Measurements from ENCODE around the gene ANKRD12.

The ANKRD12 gene

GRCh38 chr18:9101730-9102507 lies 34.7 kb upstream of the ANKRD12 start:
- H3K4me3 ChIP-seq (ENCODE audit: low read depth, low read length), result peak overlapping the region; percentile 82
- no peak for DNase-seq (ENCODE audit: low read depth)

GRCh38 chr18:9102508-9103375 lies 33.8 kb upstream of the ANKRD12 start, which contains the start of gene NDUFV2:
NDUFV2 (plus strand) TSS chr18:9102699; CDS start chr18:9102744, 45 bp downstream.
- peak within 1 kb of the TSS; percentile 82 for H3K4me3 ChIP-seq (ENCODE audit: low read depth, low read length)
- DNase-seq (ENCODE audit: low read depth), result peak; percentile 80
- TF ChIP-seq, protein P1, sequence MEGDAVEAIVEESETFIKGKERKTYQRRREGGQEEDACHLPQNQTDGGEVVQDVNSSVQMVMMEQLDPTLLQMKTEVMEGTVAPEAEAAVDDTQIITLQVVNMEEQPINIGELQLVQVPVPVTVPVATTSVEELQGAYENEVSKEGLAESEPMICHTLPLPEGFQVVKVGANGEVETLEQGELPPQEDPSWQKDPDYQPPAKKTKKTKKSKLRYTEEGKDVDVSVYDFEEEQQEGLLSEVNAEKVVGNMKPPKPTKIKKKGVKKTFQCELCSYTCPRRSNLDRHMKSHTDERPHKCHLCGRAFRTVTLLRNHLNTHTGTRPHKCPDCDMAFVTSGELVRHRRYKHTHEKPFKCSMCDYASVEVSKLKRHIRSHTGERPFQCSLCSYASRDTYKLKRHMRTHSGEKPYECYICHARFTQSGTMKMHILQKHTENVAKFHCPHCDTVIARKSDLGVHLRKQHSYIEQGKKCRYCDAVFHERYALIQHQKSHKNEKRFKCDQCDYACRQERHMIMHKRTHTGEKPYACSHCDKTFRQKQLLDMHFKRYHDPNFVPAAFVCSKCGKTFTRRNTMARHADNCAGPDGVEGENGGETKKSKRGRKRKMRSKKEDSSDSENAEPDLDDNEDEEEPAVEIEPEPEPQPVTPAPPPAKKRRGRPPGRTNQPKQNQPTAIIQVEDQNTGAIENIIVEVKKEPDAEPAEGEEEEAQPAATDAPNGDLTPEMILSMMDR (IDR thresholded peaks at IDR 0.05; ENCODE audit: control insufficient read depth, extremely low read depth, insufficient read depth), result no peak

More at GRCh38 chr18:9101730-9102507, 34.7 kb upstream of the ANKRD12 start:
- TF ChIP-seq, protein P1 (IDR thresholded peaks at IDR 0.05; ENCODE audit: control insufficient read depth, extremely low read depth, insufficient read depth), result no peak

GRCh38 chr18:9103376-9103873 lies 33.2 kb upstream of the ANKRD12 start:
- no peak for DNase-seq (ENCODE audit: low read depth)
- H3K4me3 ChIP-seq (ENCODE audit: low read depth, low read length), result peak overlapping the region; percentile 82
- TF ChIP-seq, protein P1 (IDR thresholded peaks at IDR 0.05; ENCODE audit: control insufficient read depth, extremely low read depth, insufficient read depth), result peak; percentile 36; the same call in 1 of the 2 replicates

DNA sequence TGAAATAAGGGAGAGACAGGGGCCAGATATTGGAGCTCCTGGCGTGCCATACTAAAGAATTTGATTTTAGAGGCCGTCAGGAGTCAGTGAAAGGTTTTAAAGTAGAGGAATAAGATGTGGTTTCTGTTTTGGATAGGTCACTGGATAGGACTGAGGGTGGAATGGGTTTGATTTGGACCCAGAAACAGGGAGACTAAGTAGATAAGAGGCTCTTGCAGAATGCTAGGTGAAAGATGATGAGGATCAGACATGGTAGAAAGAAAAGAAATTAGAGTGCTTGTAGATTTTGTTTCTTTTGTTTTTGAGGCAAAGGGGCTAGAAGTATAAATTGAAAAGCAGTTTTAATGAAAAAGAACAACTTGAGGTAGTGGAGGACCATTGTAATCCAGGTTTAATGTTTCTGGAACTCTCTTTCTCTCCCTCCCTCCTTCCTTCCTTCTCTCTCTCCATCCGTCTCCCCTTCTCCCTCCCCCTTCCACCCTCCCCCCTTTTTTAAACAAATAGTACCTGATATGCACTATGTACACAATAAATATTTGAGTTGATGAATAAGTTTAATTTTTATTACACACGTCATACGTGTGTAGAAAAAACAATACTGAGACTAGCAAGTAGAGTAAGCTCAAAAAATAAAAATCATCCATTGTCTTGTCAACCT lies 32.2 kb upstream of the ANKRD12 start:
- peak; percentile 45 for DNase-seq (ENCODE audit: low read depth)
- H3K4me3 ChIP-seq (ENCODE audit: low read depth, low read length), result peak overlapping the region; percentile 82
- TF ChIP-seq, protein P1 (IDR thresholded peaks at IDR 0.05; ENCODE audit: control insufficient read depth, extremely low read depth, insufficient read depth), result no peak

DNA sequence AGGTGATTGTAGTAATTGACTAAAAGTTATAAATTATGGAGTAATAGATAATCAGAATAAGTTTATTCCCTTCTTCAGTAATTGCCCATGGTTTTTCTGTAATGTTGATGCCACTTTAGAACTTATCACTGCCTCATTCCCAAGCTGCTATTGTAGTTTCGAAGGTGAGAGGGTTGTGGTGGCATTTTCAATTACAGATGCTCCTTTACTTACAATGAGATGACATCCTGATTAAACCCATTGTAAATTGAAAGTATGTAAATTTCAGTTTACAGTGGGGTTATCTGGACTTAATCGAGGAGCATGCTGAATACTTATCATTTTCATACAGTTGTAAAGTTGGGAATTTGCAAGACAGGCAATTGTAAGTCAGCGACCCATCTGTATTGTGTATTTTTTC lies 31.2 kb upstream of the ANKRD12 start:
- no peak for DNase-seq (ENCODE audit: low read depth)
- TF ChIP-seq, protein P1 (IDR thresholded peaks at IDR 0.05; ENCODE audit: control insufficient read depth, extremely low read depth, insufficient read depth), result no peak
- H3K4me3 ChIP-seq (ENCODE audit: low read depth, low read length), result peak overlapping the region; percentile 82

DNA sequence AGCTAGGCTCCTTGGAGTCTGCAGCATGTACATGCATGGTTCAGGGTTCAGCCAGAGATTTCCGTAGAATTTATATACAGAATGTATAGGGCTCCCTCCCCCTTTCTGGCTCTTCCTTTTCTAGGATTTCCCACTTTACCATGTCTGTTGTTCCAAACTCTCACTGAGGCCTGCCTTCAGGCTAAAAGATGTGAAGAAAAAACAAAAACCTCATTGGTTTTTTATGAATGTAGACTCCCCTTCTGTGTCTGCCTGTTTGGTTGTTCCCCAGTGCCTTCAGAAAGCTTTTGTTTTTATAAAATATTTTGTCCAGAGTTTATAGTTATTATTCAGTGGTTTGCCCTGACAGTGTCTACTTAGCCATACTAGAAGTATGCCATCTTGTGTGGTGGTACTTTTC lies 30.5 kb upstream of the ANKRD12 start:
- H3K4me3 ChIP-seq (ENCODE audit: low read depth, low read length), result peak overlapping the region; percentile 82
- no peak for DNase-seq (ENCODE audit: low read depth)
- TF ChIP-seq, protein P1 (IDR thresholded peaks at IDR 0.05; ENCODE audit: control insufficient read depth, extremely low read depth, insufficient read depth), result no peak
